Measurements from ENCODE around the gene PAPLN.
"Not testable (repeated sequence)": the region's sequence is repeated elsewhere in the genome, so short reads cannot be mapped to it uniquely, and the experiment has no call there.

Gene PAPLN

GRCh38 chr14:73237219-73237785, at the start of gene PAPLN:
Gene PAPLN (plus strand): TSS chr14:73237506. CDS start chr14:73239779, 2,273 bp downstream.
- no peak for DNase-seq (ENCODE audit: low read depth)

- DNase-seq (ENCODE audit: low read depth), result peak; percentile 28
These were observed 48.8 kb upstream of the PAPLN start for GRCh38 chr14:73188501-73188911.

DNA sequence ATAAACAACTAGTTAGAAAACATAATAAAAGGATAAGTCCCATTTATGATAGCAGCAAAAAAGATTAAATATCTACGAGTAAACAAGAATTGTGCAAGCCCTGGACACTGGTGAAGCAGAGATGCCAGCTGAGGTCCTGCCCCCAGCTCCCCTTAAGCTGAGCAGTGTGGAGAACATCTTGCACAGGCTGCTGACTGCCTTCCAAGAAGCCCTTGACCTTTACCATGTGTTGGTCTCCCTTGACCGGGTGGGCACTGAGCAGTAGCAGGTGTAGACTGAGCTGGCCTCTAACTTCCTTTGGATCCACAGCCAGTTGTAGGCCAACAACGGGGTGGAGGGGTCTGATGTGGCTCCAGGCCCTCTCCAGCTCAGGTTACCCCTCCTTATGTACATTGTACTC, 47.7 kb upstream of the PAPLN start:
- DNase-seq (ENCODE audit: low read depth), result no peak

DNA sequence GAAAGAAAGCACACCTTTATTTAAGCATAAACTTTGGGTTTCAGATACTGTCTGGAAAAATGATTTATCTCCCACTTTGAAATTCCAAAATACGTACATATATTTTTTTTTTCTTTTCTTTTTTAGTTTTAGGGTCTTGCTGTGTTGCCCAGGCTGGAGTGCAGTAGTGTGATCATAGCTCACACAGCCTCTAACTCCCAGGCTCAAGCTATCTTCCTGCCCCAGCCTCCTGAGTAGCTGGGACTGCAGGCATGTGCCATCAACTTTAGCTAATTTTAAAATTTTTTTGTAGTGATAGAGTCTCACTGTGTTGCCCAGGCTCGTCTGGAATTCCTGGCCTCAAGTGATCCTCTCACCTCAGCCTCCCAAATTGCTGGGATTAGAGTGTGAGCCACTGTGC, 45.9 kb upstream of the PAPLN start:
- no peak for DNase-seq (ENCODE audit: low read depth)

GRCh38 chr14:73194306-73194705, 43.0 kb upstream of the PAPLN start:
- not testable (repeated sequence) for DNase-seq (ENCODE audit: low read depth)

DNA sequence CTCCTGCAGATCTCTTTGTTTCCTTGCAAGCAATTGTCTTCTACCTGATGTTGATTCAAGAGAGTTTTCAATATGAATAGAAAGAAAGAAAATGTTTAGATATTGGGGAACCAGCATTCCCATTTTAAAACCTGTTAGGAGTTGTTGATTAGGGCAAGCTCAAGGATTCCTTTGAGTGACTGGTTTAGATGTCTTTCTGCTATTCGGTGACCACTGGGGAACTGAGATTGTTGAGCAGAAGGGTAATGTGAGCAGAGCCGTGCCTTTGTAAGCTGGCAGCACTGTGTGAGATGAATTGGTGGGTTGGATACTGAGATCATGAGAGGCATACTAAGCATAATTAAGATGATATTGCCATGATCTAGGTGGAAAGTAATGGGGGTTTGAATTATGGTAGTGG, 39.1 kb upstream of the PAPLN start:
- no peak for DNase-seq (ENCODE audit: low read depth)

GRCh38 chr14:73203527-73203926, 33.8 kb upstream of the PAPLN start:
- DNase-seq (ENCODE audit: low read depth), result no peak

DNA sequence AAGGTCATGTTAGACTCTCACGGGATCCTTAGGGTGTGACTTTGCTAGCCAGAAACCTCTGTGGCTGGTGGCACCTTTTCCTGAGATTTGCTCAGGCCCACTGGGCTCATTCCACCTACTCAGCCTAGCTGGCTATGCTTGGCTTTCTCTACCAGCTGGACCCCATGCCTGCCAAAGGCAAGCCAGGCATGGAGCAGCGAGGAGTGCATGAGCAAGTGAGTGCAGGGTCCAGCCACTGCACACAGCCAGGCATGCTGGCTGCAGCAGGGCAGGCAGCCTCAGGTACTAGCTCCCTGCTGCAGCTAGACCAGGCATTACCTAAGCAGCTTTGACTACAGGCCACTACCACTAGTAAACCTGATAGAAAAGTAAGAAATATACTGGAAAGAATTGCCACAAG, 29.7 kb upstream of the PAPLN start:
- DNase-seq (ENCODE audit: low read depth), result no peak

GRCh38 chr14:73208390-73208789, 28.9 kb upstream of the PAPLN start:
- DNase-seq (ENCODE audit: low read depth), result no peak

GRCh38 chr14:73208846-73209245, 28.5 kb upstream of the PAPLN start:
- no peak for DNase-seq (ENCODE audit: low read depth)

DNA sequence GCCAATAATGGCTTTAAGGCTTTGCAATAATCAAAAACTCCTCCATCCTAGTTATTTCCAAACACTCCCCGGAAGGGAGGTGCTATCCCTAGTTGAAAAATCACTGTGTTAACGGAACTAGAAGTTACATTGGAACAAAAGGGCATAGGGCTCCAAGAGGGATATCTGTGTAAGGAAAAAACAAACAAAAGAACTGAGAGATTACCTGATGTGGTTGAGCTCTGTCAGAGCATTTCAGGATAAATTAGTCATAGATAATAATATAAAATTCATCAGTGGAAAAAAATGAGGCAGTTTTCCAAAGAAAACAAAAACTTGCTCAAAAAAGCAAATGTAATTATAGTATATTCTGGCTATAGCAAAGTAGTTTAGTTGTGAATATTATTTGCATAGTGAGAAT, 27.4 kb upstream of the PAPLN start:
- DNase-seq (ENCODE audit: low read depth), result peak; percentile 27

GRCh38 chr14:73211251-73212040, 25.9 kb upstream of the PAPLN start:
- DNase-seq (ENCODE audit: low read depth), result no peak

DNA sequence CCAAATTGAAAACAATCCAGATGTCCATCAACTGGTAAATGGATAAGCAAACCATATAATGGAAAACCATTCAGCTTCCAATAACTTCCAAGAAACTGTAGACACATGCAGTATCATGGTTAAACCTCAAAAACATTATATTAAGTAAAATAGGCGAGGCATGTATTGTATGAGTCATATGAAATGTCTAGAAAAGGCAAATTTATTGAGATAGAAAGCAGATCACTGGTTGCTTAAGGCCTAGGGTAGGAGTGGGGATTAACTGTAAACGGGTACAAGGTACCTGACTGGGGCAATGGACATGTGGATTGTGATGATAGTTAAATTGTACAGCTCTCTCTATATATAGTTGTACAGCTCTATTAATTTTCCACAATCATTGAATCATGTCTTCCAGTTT, 21.3 kb upstream of the PAPLN start:
- DNase-seq (ENCODE audit: low read depth), result no peak

DNA sequence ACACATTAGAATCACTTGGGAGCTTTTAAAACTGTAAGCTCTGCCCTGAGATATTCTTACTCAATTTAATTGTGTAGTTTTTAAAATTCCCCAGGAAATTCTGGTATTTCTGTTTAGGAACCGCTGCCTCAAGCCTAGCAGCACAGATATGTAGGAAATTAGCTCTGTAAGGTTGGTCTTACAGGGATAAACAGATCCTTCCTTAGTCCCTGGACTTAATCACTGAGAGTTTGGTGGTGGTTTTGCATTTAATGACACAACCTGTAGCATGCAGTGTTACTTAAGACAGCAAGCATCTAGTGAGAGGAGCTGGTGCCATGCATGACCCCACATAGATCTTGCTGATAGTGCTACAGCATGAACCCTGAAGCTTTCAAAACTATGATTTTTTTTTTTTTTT, 19.9 kb upstream of the PAPLN start:
- no peak for DNase-seq (ENCODE audit: low read depth)

DNA sequence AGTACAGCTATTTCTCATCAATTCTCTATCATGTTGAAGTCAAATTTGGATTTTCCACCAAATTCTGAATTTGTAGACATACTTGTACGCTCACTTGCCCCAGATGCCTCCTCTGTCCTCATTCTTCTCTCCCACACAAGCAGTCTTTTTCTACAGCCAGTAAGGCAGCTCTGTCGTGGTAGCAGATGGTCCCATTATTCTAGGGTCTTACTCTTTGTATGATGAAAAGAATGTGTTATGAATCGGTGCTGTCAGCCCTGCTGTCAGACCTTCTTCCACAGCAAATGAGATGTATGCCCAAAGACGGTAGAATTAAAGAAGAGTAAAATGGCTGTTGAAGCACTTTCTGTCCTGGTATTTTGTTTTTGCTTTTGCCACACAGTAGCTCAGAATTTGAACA, 17.2 kb upstream of the PAPLN start:
- no peak for DNase-seq (ENCODE audit: low read depth)

- no peak for DNase-seq (ENCODE audit: low read depth)
These were observed 16.7 kb upstream of the PAPLN start for GRCh38 chr14:73220634-73221033.

- peak; percentile 17 for DNase-seq (ENCODE audit: low read depth)
These were observed 15.4 kb upstream of the PAPLN start for GRCh38 chr14:73221945-73222344.

GRCh38 chr14:73223049-73223448, 14.3 kb upstream of the PAPLN start:
- no peak for DNase-seq (ENCODE audit: low read depth)

- no peak for DNase-seq (ENCODE audit: low read depth)
These were observed 11.8 kb upstream of the PAPLN start for GRCh38 chr14:73225496-73225895.

GRCh38 chr14:73227812-73228781, 9.2 kb upstream of the PAPLN start:
- DNase-seq (ENCODE audit: low read depth), result peak; percentile 72

GRCh38 chr14:73230051-73230450, 7.3 kb upstream of the PAPLN start:
- DNase-seq (ENCODE audit: low read depth), result no peak

GRCh38 chr14:73231981-73232851, 5.1 kb upstream of the PAPLN start:
- DNase-seq (ENCODE audit: low read depth), result no peak

All from non-pigmented ciliary epithelial cell (primary cell).